H9 (cell line): ENCODE data around the gene FREY1. TPM values are rescaled to one million over a fixed set of nuclear protein-coding genes. Genes with fewer than 3 reads are reported as not detected.

Source experiments
- DNase-seq: peaks from one replicate; pipeline ENCODE4 v3.0.0-alpha.2; 2017
- H2AFZ ChIP-seq: one replicate; pipeline ENCODE4 v1.6.1; 2013; ENCODE audit warnings: mild to moderate bottlenecking, low read length, control low read depth, moderate library complexity
- H2AK5ac ChIP-seq: 2 replicates; pipeline ENCODE4 v1.6.1; 2013; ENCODE audit warnings: low read length, control low read depth, mixed read lengths; ENCODE audit not compliant: insufficient read length
- H2BK120ac ChIP-seq: one replicate; pipeline ENCODE4 v1.6.1; 2013; ENCODE audit warnings: low read depth, mild to moderate bottlenecking, low read length, control low read depth, inconsistent platforms; ENCODE audit not compliant: poor library complexity, severe bottlenecking
- H2BK12ac ChIP-seq: 2 replicates; pipeline ENCODE4 v1.6.1; 2013; ENCODE audit warnings: low read length, control low read depth, mixed read lengths, low read depth; ENCODE audit not compliant: insufficient read length
- H2BK15ac ChIP-seq: 2 replicates; pipeline ENCODE4 v1.6.1; 2013; ENCODE audit warnings: low read depth, low read length, control low read depth
- H2BK20ac ChIP-seq: one replicate; pipeline ENCODE4 v1.6.1; 2013; ENCODE audit warnings: low read depth, mild to moderate bottlenecking, low read length, control low read depth, inconsistent platforms; ENCODE audit not compliant: poor library complexity, severe bottlenecking
- H2BK5ac ChIP-seq: 2 replicates; pipeline ENCODE4 v1.6.1; 2013; ENCODE audit warnings: low read length, control low read depth, mixed read lengths; ENCODE audit not compliant: insufficient read length
- H3K14ac ChIP-seq: 2 replicates; pipeline ENCODE4 v1.6.1; 2013; ENCODE audit warnings: low read length, control low read depth; ENCODE audit not compliant: insufficient read depth
- H3K18ac ChIP-seq: 2 replicates; pipeline ENCODE4 v1.6.1; 2013; ENCODE audit warnings: low read depth, mild to moderate bottlenecking, mixed read lengths, low read length, control low read depth; ENCODE audit not compliant: insufficient read length
- H3K23ac ChIP-seq: 2 replicates; pipeline ENCODE4 v1.6.1; 2013; ENCODE audit warnings: low read length, control low read depth, mixed read lengths, low read depth; ENCODE audit not compliant: insufficient read length
- H3K23me2 ChIP-seq: 2 replicates; pipeline ENCODE4 v1.6.1; 2013; ENCODE audit warnings: low read depth, mild to moderate bottlenecking, mixed read lengths, low read length, control low read depth; ENCODE audit not compliant: insufficient read length, poor library complexity, severe bottlenecking
- H3K27ac ChIP-seq: 2 replicates; pipeline ENCODE4 v1.5.1; 2013; ENCODE audit warnings: low read length, control low read depth, mixed read lengths, low read depth; ENCODE audit not compliant: insufficient read length
- H3K27me3 ChIP-seq: 2 replicates; pipeline ENCODE4 v1.6.1; 2013; ENCODE audit warnings: low read length, control low read depth, inconsistent platforms; ENCODE audit not compliant: insufficient read depth
- H3K4ac ChIP-seq: 2 replicates; pipeline ENCODE4 v1.6.1; 2013; ENCODE audit warnings: low read depth, mild to moderate bottlenecking, control low read depth, inconsistent platforms, low read length, moderate library complexity
- H3K4me1 ChIP-seq: 2 replicates; pipeline ENCODE4 v1.6.1; 2013; ENCODE audit warnings: low read length, control low read depth, inconsistent platforms; ENCODE audit not compliant: insufficient read depth
- H3K4me2 ChIP-seq: 2 replicates; pipeline ENCODE4 v1.6.1; 2013; ENCODE audit warnings: low read length, control low read depth, mixed read lengths; ENCODE audit not compliant: insufficient read length, insufficient read depth
- H3K56ac ChIP-seq: 2 replicates; pipeline ENCODE4 v1.6.1; 2013; ENCODE audit warnings: low read depth, mild to moderate bottlenecking, mixed read lengths, low read length, control low read depth; ENCODE audit not compliant: insufficient read length
- H3K79me1 ChIP-seq: 2 replicates; pipeline ENCODE4 v1.6.1; 2013; ENCODE audit warnings: low read depth, mild to moderate bottlenecking, moderate library complexity, low read length, control low read depth, inconsistent platforms; ENCODE audit not compliant: insufficient read depth, poor library complexity, severe bottlenecking
- H3K79me2 ChIP-seq: 2 replicates; pipeline ENCODE4 v1.6.1; 2013; ENCODE audit warnings: low read length, control low read depth, inconsistent platforms; ENCODE audit not compliant: insufficient read depth
- H3K9ac ChIP-seq: 2 replicates; pipeline ENCODE4 v1.6.1; 2013; ENCODE audit warnings: low read length, control low read depth, mixed read lengths; ENCODE audit not compliant: insufficient read length; ENCODE audit errors: extremely low read depth
- H3K9me3 ChIP-seq: one replicate; pipeline ENCODE4 v1.6.1; 2013; ENCODE audit warnings: low read depth, low read length, inconsistent platforms; ENCODE audit not compliant: control insufficient read depth
- H3T11ph ChIP-seq: one replicate; pipeline ENCODE4 v1.6.1; 2013; ENCODE audit warnings: mild to moderate bottlenecking, low read length, control low read depth, inconsistent platforms
- H4K20me1 ChIP-seq: one replicate; pipeline ENCODE4 v1.6.1; 2013; ENCODE audit not compliant: control insufficient read depth, insufficient read length, insufficient read depth
- H4K5ac ChIP-seq: 2 replicates; pipeline ENCODE4 v1.6.1; 2013; ENCODE audit warnings: low read depth, mild to moderate bottlenecking, mixed read lengths, low read length, control low read depth; ENCODE audit not compliant: insufficient read length
- H4K8ac ChIP-seq: replicated peaks from 2 replicates; pipeline ENCODE4 v1.6.1; 2013; ENCODE audit warnings: low read length, control low read depth, mixed read lengths, low read depth; ENCODE audit not compliant: insufficient read length
- H4K91ac ChIP-seq: 2 replicates; pipeline ENCODE4 v1.6.1; 2013; ENCODE audit warnings: low read depth, mild to moderate bottlenecking, moderate library complexity, mixed read lengths, low read length, control low read depth; ENCODE audit not compliant: insufficient read length
- H3K27ac Mint-ChIP-seq, 3 experiments: 2 replicates in 2 of 3; 3 replicates in 1 of 3; pipeline ENCODE4 v1.8.0; 2020 to 2021; ENCODE audit warnings: mixed read lengths in 3 of 3, mild to moderate bottlenecking in 1 of 3, moderate library complexity in 1 of 3
- H3K27me3 Mint-ChIP-seq: 2 replicates; pipeline ENCODE4 v1.8.0; 2021; ENCODE audit warnings: low read depth, mild to moderate bottlenecking, moderate library complexity, mixed read lengths
- H3K36me3 Mint-ChIP-seq, 3 experiments: 2 replicates in 2 of 3; 3 replicates in 1 of 3; pipeline ENCODE4 v1.8.0; 2020 to 2021; ENCODE audit warnings: low read depth in 3 of 3, mixed read lengths in 3 of 3; ENCODE audit not compliant: insufficient read depth in 1 of 3
- H3K4me1 Mint-ChIP-seq, 2 experiments: 2 replicates each; pipeline ENCODE4 v1.8.0; 2020; ENCODE audit warnings: mixed read lengths in 2 of 2
- H3K4me3 Mint-ChIP-seq, 2 experiments: 2 replicates in 1 of 2; 3 replicates in 1 of 2; pipeline ENCODE4 v1.8.0; 2020 to 2021; ENCODE audit warnings: mild to moderate bottlenecking in 2 of 2, mixed read lengths in 2 of 2, moderate library complexity in 1 of 2
- H3K9me3 Mint-ChIP-seq, 2 experiments: 2 replicates in 1 of 2; 3 replicates in 1 of 2; pipeline ENCODE4 v1.8.0; 2020; ENCODE audit warnings: mild to moderate bottlenecking in 2 of 2, mixed read lengths in 2 of 2, moderate library complexity in 1 of 2
- CTCF ChIP-seq: fragments of 200-600 bp; sonication (generic); conservative IDR thresholded peaks from 3 replicates; pipeline ENCODE4 v1.8.0; 2021; ENCODE audit warnings: antibody characterized with exemption, mild to moderate bottlenecking
- WGBS: extraction: QIAGEN DNeasy Blood & Tissue Kit; methylation state at CpG from one replicate; pipeline ENCODE4 v1.1.7; 2013; ENCODE audit warnings: missing lambda C conversion rate, low lambda C conversion rate, mixed read lengths; ENCODE audit not compliant: insufficient read length; ENCODE audit errors: extremely low coverage; 5-methylcytosine and 5-hydroxymethylcytosine counted together
- total RNA-seq: library from RNA; stranded (reverse); gene quantifications from 2 replicates; pipeline ENCODE4 v1.2.1, GENCODE V29; 2021

Gene FREY1
- total RNA-seq, 1 experiment from 2014 or later, result 2.1 TPM

GRCh38 chr11:45915446-45915845 is 8.4 kb upstream of the FREY1 start:
- H3K4me1 Mint-ChIP-seq, result peaks cover 15 to 24% of the 10 kb centered on the region in 2 experiments
- H3K27me3 Mint-ChIP-seq, result no peaks in the 10 kb centered on the region
- WGBS, result no CpG with 5 or more reads among the region's 13 CpGs
- no peak overlapping the region for H2BK12ac ChIP-seq
- no peak overlapping the region for H3K23ac ChIP-seq
- H3K4me3 Mint-ChIP-seq, result no peak overlapping the region
- H2BK15ac ChIP-seq, result no peak overlapping the region
- H3K4me2 ChIP-seq, result no peak overlapping the region
- no peak overlapping the region for H3K27ac Mint-ChIP-seq
- H2AFZ ChIP-seq, result no peak overlapping the region
- H2AK5ac ChIP-seq, result no peak overlapping the region
- no peaks in the 10 kb centered on the region for H3K79me1 ChIP-seq
- no peak overlapping the region for H3K18ac ChIP-seq
- no peak overlapping the region for H2BK120ac ChIP-seq
- H3K27me3 ChIP-seq, result no peaks in the 10 kb centered on the region; the same call in 1 of the 2 replicates
- TF ChIP-seq CTCF, result no peak
- H4K91ac ChIP-seq, result no peak overlapping the region
- no peak overlapping the region for H3K4ac ChIP-seq
- no peaks in the 10 kb centered on the region for H4K20me1 ChIP-seq
- no peak overlapping the region for H3K9ac ChIP-seq
- H3K9me3 ChIP-seq, result no peaks in the 10 kb centered on the region
- H3K4me1 ChIP-seq, result no peaks in the 10 kb centered on the region
- H3K14ac ChIP-seq, result no peak overlapping the region
- no peak overlapping the region for H2BK20ac ChIP-seq
- no peaks in the 10 kb centered on the region for H3K79me2 ChIP-seq
- no peak overlapping the region for H2BK5ac ChIP-seq
- no peak overlapping the region for H4K5ac ChIP-seq
- H3T11ph ChIP-seq, result no peak overlapping the region
- H4K8ac ChIP-seq, result no peak overlapping the region
- H3K9me3 Mint-ChIP-seq, result no peaks in the 10 kb centered on the region
- H3K27ac ChIP-seq, result no peak overlapping the region
- no peak for DNase-seq
- peaks cover 5 to 40% (median 28%) of the 10 kb centered on the region in 3 experiments; a peak in 6 of 7 replicates for H3K36me3 Mint-ChIP-seq
- H3K56ac ChIP-seq, result no peak overlapping the region
- H3K23me2 ChIP-seq, result peaks cover 3% of the 10 kb centered on the region
